Spleen (tissue), 11 donors: ENCODE results near the gene DUS2. TPM values are rescaled to one million over a fixed set of nuclear protein-coding genes. Genes with fewer than 3 reads are reported as not detected.
"Not testable (repeated sequence)": the region's sequence is repeated elsewhere in the genome, so short reads cannot be mapped to it uniquely, and the experiment has no call there.

ENCODE experiments used
- DNase-seq: peaks from one replicate; pipeline ENCODE4 v3.0.0-alpha.2; 2020
- H3K27ac ChIP-seq, 8 donors: fragments of 200-600 bp; sonication (generic) in 7 of 8; 1 replicate in 4 of 8; 2 replicates in 4 of 8; pipeline versions ENCODE4 v1.5.0 to v1.8.0; 2016 to 2021; ENCODE audit warnings: inconsistent platforms in 4 of 8, mild to moderate bottlenecking in 4 of 8, moderate library complexity in 1 of 8
- H3K27me3 ChIP-seq, 7 donors: fragments of 200-600 bp; sonication (generic) in 6 of 7; replicated peaks in 1 of 7; 1 replicate in 4 of 7; 2 replicates in 3 of 7; pipeline versions ENCODE4 v1.5.0 to v1.8.0; 2016 to 2021; ENCODE audit warnings: inconsistent platforms in 3 of 7, mild to moderate bottlenecking in 1 of 7
- H3K36me3 ChIP-seq, 6 donors: fragments of 200-600 bp; sonication (generic) in 5 of 6; 1 replicate in 4 of 6; 2 replicates in 2 of 6; pipeline versions ENCODE4 v1.5.0 to v1.8.0; 2016 to 2021; ENCODE audit warnings: inconsistent platforms in 2 of 6
- H3K4me1 ChIP-seq, 6 donors: fragments of 200-600 bp; sonication (generic) in 5 of 6; 1 replicate in 3 of 6; 2 replicates in 3 of 6; pipeline versions ENCODE4 v1.5.0 to v1.8.0; 2016 to 2021; ENCODE audit warnings: inconsistent platforms in 3 of 6
- H3K4me3 ChIP-seq, 8 donors: fragments of 200-600 bp; sonication (generic) in 7 of 8; 1 replicate in 4 of 8; 2 replicates in 4 of 8; pipeline versions ENCODE4 v1.5.0 to v1.8.0; 2016 to 2021; ENCODE audit warnings: inconsistent platforms in 4 of 8, mild to moderate bottlenecking in 4 of 8, moderate library complexity in 2 of 8
- H3K9me3 ChIP-seq, 8 donors: fragments of 200-600 bp; sonication (generic) in 7 of 8; 1 replicate in 4 of 8; 2 replicates in 4 of 8; pipeline versions ENCODE4 v1.5.0 to v1.8.0; 2016 to 2021; ENCODE audit warnings: inconsistent platforms in 4 of 8
- POLR2A ChIP-seq, 3 donors: fragments of 450-650 bp; IDR thresholded peaks; one replicate each; pipeline ENCODE4 v1.5.1; 2017; ENCODE audit warnings: antibody characterized with exemption in 3 of 3, mild to moderate bottlenecking in 1 of 3
- POLR2AphosphoS5 ChIP-seq, 3 donors: sonication (generic); formaldehyde crosslinking; IDR thresholded peaks; one replicate each; pipeline ENCODE4 v1.5.1; 2017; ENCODE audit warnings: antibody characterized with exemption in 3 of 3
- whole genome bisulfite sequencing, 5 donors: extraction: QIAGEN DNeasy Blood & Tissue Kit in 3 of 5; methylation state at CpG; one replicate each; pipeline versions ENCODE4 v1.1.5 to v1.1.7; 2013 to 2018; 5-methylcytosine and 5-hydroxymethylcytosine counted together
- intact Hi-C: fragments of 100-400 bp; cut with DNase I; formaldehyde crosslinking; loops from one replicate; pipeline ENCODE4 v1.15.0; 2023; ENCODE audit warnings: low total_unique reads
- polyA plus RNA-seq, 3 donors: library from polyadenylated mRNA; stranded (reverse); fragments of 200-250 nt; gene quantifications; one replicate each; pipeline ENCODE4 v1.2.1, GENCODE V29; 2013
- total RNA-seq, 7 donors: library from RNA; depleted of rRNA in 3 of 7; stranded (reverse); fragments of >200 nt in 3 of 7; fragmentation: NEBNext Ultra II Directional in 4 of 7; extraction: Animal tissue kit (Norgen Biotek cat#: 25700) in 4 of 7; gene quantifications; one replicate each; pipeline versions ENCODE4 v1.1.0 to v1.2.1, GENCODE V29; 2016 to 2021
- TF ChIP-seq, protein P1 (sequence below), 11 experiments: fragments of 200-600 bp in 7 of 11; fragments of 450-650 bp in 4 of 11; sonication (generic) in 4 of 11; IDR thresholded peaks in 8 of 11; conservative IDR thresholded peaks in 3 of 11; 1 replicate in 7 of 11; 2 replicates in 4 of 11; pipeline versions ENCODE4 v1.4.0 to v1.8.0; 2016 to 2021; ENCODE audit warnings: antibody characterized with exemption in 11 of 11, inconsistent platforms in 4 of 11, mild to moderate bottlenecking in 1 of 11
- donor health status: healthy with polysubstance abuse.
- donor health status: DM: no; HTN: no; CAD: no; lungs with moderate emphysema.
- donor health status: DM: no; HTN: no; CAD: no.
- donor health status: Bipolar disorder and iron deficiency.
- donor health status: healthy.
- donor health status: DM: no; HTN: no; CAD: no.
- donor health status: DM: yes; HTN: yes; CAD: no.

The DUS2 gene
- total and polyA plus RNA-seq, 10 donors: 17.4 to 31.7 (median 27.1) TPM

DNA sequence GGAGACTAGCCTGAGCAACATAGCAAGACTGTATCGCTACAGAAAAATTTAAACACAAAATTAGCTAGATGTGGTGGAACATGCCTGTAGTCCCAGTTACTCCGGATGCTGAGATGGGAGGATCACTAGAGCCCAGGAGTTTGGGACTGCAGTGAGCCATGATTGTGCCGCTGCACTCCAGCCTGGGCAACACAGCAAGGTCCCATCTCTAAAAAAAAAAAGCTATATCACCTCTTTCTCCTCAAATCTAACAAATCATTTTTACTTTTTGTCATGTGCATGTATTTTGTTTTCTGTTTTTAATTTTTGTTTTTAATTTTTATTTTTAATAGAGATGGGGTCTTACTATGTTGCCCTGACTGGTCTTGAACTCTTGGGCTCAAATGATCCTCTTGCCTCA is 5.9 kb downstream of the DUS2 start:
- peaks cover 2 to 44% (median 8%) of the 10 kb centered on the region in 6 donors for H3K4me1 ChIP-seq
- peak; percentile 20 for DNase-seq
- no peaks in the 10 kb centered on the region for H3K27me3 ChIP-seq
- H3K36me3 ChIP-seq: peaks cover 0 to 72% (median 7%) of the 10 kb centered on the region in 6 donors
- TF ChIP-seq POLR2A (IDR thresholded peaks at IDR 0.05) (no peak), POLR2AphosphoS5 (IDR thresholded peaks at IDR 0.05) (no peak)
- TF ChIP-seq, protein P1, sequence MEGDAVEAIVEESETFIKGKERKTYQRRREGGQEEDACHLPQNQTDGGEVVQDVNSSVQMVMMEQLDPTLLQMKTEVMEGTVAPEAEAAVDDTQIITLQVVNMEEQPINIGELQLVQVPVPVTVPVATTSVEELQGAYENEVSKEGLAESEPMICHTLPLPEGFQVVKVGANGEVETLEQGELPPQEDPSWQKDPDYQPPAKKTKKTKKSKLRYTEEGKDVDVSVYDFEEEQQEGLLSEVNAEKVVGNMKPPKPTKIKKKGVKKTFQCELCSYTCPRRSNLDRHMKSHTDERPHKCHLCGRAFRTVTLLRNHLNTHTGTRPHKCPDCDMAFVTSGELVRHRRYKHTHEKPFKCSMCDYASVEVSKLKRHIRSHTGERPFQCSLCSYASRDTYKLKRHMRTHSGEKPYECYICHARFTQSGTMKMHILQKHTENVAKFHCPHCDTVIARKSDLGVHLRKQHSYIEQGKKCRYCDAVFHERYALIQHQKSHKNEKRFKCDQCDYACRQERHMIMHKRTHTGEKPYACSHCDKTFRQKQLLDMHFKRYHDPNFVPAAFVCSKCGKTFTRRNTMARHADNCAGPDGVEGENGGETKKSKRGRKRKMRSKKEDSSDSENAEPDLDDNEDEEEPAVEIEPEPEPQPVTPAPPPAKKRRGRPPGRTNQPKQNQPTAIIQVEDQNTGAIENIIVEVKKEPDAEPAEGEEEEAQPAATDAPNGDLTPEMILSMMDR (IDR thresholded peaks at IDR 0.05 in 8 of 11, conservative IDR thresholded peaks at IDR 0.05 in 3 of 11): no peak
- no peak overlapping the region for H3K27ac ChIP-seq
- H3K4me3 ChIP-seq: no peak overlapping the region
- intact Hi-C loops: no loop called here
- WGBS, 5 donors: 86 to 100% (median 97%) methylated on average over 3 of the region's 3 CpGs
- H3K9me3 ChIP-seq: no peaks in the 10 kb centered on the region

- H3K9me3 ChIP-seq, H3K27me3 ChIP-seq, intact Hi-C loops, H3K4me3 ChIP-seq: not testable (repeated sequence)
- peaks cover 0 to 33% (median 2%) of the 10 kb centered on the region in 6 donors for H3K4me1 ChIP-seq
- 75 to 87% (median 77%) methylated on average over 6 of the region's 6 CpGs for WGBS, 5 donors
- H3K27ac ChIP-seq: peak overlapping the region in 3 of 8 donors; percentile 21 to 61 (median 47)
- peak; percentile 20 for DNase-seq
- peaks cover 0 to 72% (median 7%) of the 10 kb centered on the region in 6 donors for H3K36me3 ChIP-seq
These were observed 7.0 kb downstream of the DUS2 start for GRCh38 chr16:68030108-68030507.

- Histone ChIP-seq H3K27me3 (no peaks in the 10 kb centered on the region), H3K36me3 (peaks cover 0 to 56% (median 7%) of the 10 kb centered on the region in 6 donors), H3K27ac (peak overlapping the region in 6 of 8 donors; percentile 31 to 70 (median 54)), H3K4me3 (no peak overlapping the region), H3K9me3 (no peaks in the 10 kb centered on the region), H3K4me1 (peaks cover 0 to 33% (median 8%) of the 10 kb centered on the region in 6 donors)
- WGBS, 5 donors: 80 to 91% (median 84%) methylated on average over 2 of the region's 2 CpGs
- DNase-seq: peak; percentile 37
- intact Hi-C loops: no loop called here
- no peak for TF ChIP-seq POLR2A (IDR thresholded peaks at IDR 0.05)
- TF ChIP-seq, protein P1 (IDR thresholded peaks at IDR 0.05 in 8 of 11, conservative IDR thresholded peaks at IDR 0.05 in 3 of 11): no peak
- no peak for TF ChIP-seq POLR2AphosphoS5 (IDR thresholded peaks at IDR 0.05)
These were observed 8.9 kb downstream of the DUS2 start for GRCh38 chr16:68031951-68032350.

DNA sequence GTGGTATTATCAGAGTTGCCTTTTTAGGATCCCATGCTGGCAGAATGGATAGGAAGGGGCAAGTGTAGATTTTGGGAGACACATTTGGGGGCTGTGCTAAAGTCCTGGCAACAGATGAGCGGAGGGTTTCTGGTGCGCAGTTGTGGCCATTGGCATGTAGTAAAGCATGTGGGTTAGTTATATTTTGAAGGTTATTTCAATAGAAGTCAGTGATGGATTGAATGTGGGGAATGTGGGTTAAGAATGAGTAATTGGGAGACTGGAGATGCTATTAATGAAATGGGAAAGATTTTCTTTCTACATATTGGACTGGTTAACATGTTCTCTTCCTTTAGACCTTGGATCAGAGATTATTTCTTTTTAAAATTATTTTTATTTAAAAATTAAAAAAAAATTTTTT is 10.0 kb downstream of the DUS2 start:
- Histone ChIP-seq H3K27me3 (no peaks in the 10 kb centered on the region), H3K9me3 (no peaks in the 10 kb centered on the region), H3K4me1 (peaks cover 0 to 44% (median 19%) of the 10 kb centered on the region in 6 donors), H3K27ac (no peak overlapping the region), H3K36me3 (peaks cover 0 to 45% (median 2%) of the 10 kb centered on the region in 6 donors), H3K4me3 (no peak overlapping the region)
- no peak for DNase-seq
- TF ChIP-seq POLR2AphosphoS5 (IDR thresholded peaks at IDR 0.05): no peak
- TF ChIP-seq, protein P1 (IDR thresholded peaks at IDR 0.05 in 8 of 11, conservative IDR thresholded peaks at IDR 0.05 in 3 of 11): no peak
- TF ChIP-seq POLR2A (IDR thresholded peaks at IDR 0.05): no peak
- intact Hi-C loops: no loop called here
- WGBS, 5 donors: 97 to 98% (median 97%) methylated on average over 2 of the region's 2 CpGs

DNA sequence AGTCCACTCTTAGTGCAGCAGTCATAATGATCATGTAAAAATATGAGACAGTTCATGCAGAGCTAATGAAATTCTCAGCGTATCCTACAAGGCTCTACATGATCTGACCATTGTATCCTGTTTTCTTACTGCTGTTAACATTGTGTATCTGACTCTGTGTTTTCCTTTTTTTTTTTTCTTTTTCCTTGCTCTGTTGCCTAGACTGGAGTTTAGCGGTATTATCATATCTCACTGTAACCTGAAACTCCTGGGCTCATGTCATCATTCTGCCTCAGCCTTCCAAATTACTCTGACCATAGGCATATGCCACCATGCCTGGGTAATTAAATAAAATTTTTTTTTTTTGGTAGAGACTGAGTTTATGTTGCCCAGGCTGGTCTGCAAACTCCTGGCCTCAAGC is 12.1 kb downstream of the DUS2 start:
- WGBS, 5 donors: 93 to 100% (median 95%) methylated on average over 2 of the region's 2 CpGs
- H3K27ac ChIP-seq: no peak overlapping the region
- no peaks in the 10 kb centered on the region for H3K9me3 ChIP-seq
- peaks cover 0 to 44% (median 0%) of the 10 kb centered on the region in 6 donors for H3K36me3 ChIP-seq
- intact Hi-C loops: no loop called here
- H3K4me3 ChIP-seq: no peak overlapping the region
- TF ChIP-seq POLR2AphosphoS5 (IDR thresholded peaks at IDR 0.05) (no peak), POLR2A (IDR thresholded peaks at IDR 0.05) (no peak)
- TF ChIP-seq, protein P1 (IDR thresholded peaks at IDR 0.05 in 8 of 11, conservative IDR thresholded peaks at IDR 0.05 in 3 of 11): no peak
- no peaks in the 10 kb centered on the region for H3K27me3 ChIP-seq
- no peak for DNase-seq
- peaks cover 7 to 64% (median 40%) of the 10 kb centered on the region in 6 donors for H3K4me1 ChIP-seq
